ENCODE measurements around the gene ZNF324B.
"Not testable (repeated sequence)": the region's sequence is repeated elsewhere in the genome, so short reads cannot be mapped to it uniquely, and the experiment has no call there.

Gene ZNF324B

GRCh38 chr19:58451358-58452101 lies at the start of gene ZNF324B:
TSS of gene ZNF324B (plus strand) at chr19:58451622. CDS start at chr19:58453702, 2,080 bp downstream.
- H3K79me2 ChIP-seq (ENCODE audit: control insufficient read depth, insufficient read depth, low read length, unreplicated experiment): no peaks in the 10 kb centered on the region
- peak within 1 kb of the TSS; percentile 82 for H3K4me3 ChIP-seq (ENCODE audit: low read depth, low read length)
- no peaks in the 10 kb centered on the region for H3K4me1 ChIP-seq (ENCODE audit: control insufficient read depth, insufficient read depth, low read length, unreplicated experiment)
- H3K27me3 ChIP-seq (ENCODE audit: insufficient read depth, low read length): peaks cover 3% of the 10 kb centered on the region; the same call in 1 of the 2 replicates
- peak within 1 kb of the TSS; percentile 88 for H2AFZ ChIP-seq (ENCODE audit: low read length, unreplicated experiment)
- H3K36me3 ChIP-seq (ENCODE audit: insufficient read depth, low read length): no peaks in the 10 kb centered on the region
- no peak within 1 kb of the TSS for H3K27ac ChIP-seq (ENCODE audit: low read depth, low read length)

GRCh38 chr19:58401840-58402421 lies 49.5 kb upstream of the ZNF324B start:
- peak overlapping the region; percentile 84 for H3K4me3 ChIP-seq (ENCODE audit: low read depth, low read length)
- no peak overlapping the region for H3K27ac ChIP-seq (ENCODE audit: low read depth, low read length)
- no peak overlapping the region for H2AFZ ChIP-seq (ENCODE audit: low read length, unreplicated experiment)

GRCh38 chr19:58403920-58404478 lies 47.4 kb upstream of the ZNF324B start:
- H3K27me3 ChIP-seq (ENCODE audit: insufficient read depth, low read length); H2AFZ ChIP-seq (ENCODE audit: low read length, unreplicated experiment); H3K36me3 ChIP-seq (ENCODE audit: insufficient read depth, low read length); H3K27ac ChIP-seq (ENCODE audit: low read depth, low read length); H3K4me3 ChIP-seq (ENCODE audit: low read depth, low read length); H3K4me1 ChIP-seq (ENCODE audit: control insufficient read depth, insufficient read depth, low read length, unreplicated experiment): not testable (repeated sequence)
- H3K79me2 ChIP-seq (ENCODE audit: control insufficient read depth, insufficient read depth, low read length, unreplicated experiment): peaks cover 12% of the 10 kb centered on the region

More at GRCh38 chr19:58401840-58402421, 49.5 kb upstream of the ZNF324B start:
- Histone ChIP-seq H3K4me1 (ENCODE audit: control insufficient read depth, insufficient read depth, low read length, unreplicated experiment) (peaks cover 4% of the 10 kb centered on the region), H3K36me3 (ENCODE audit: insufficient read depth, low read length) (no peaks in the 10 kb centered on the region), H3K27me3 (ENCODE audit: insufficient read depth, low read length) (no peaks in the 10 kb centered on the region), H3K79me2 (ENCODE audit: control insufficient read depth, insufficient read depth, low read length, unreplicated experiment) (no peaks in the 10 kb centered on the region)

- Histone ChIP-seq H3K36me3 (ENCODE audit: insufficient read depth, low read length) (no peaks in the 10 kb centered on the region), H3K27me3 (ENCODE audit: insufficient read depth, low read length) (no peaks in the 10 kb centered on the region), H3K4me1 (ENCODE audit: control insufficient read depth, insufficient read depth, low read length, unreplicated experiment) (peaks cover 17% of the 10 kb centered on the region), H3K79me2 (ENCODE audit: control insufficient read depth, insufficient read depth, low read length, unreplicated experiment) (peaks cover 25% of the 10 kb centered on the region), H3K27ac (ENCODE audit: low read depth, low read length) (peak overlapping the region; percentile 16; the same call in 1 of the 2 replicates), H3K4me3 (ENCODE audit: low read depth, low read length) (peak overlapping the region; percentile 99), H2AFZ (ENCODE audit: low read length, unreplicated experiment) (no peak overlapping the region)
Measured at GRCh38 chr19:58406818-58407657, 44.4 kb upstream of the ZNF324B start.

GRCh38 chr19:58407658-58408151 lies 43.7 kb upstream of the ZNF324B start:
- Histone ChIP-seq H3K4me3 (ENCODE audit: low read depth, low read length) (peak overlapping the region; percentile 99), H3K27me3 (ENCODE audit: insufficient read depth, low read length) (no peaks in the 10 kb centered on the region), H3K36me3 (ENCODE audit: insufficient read depth, low read length) (no peaks in the 10 kb centered on the region), H3K27ac (ENCODE audit: low read depth, low read length) (peak overlapping the region; percentile 55), H2AFZ (ENCODE audit: low read length, unreplicated experiment) (no peak overlapping the region), H3K4me1 (ENCODE audit: control insufficient read depth, insufficient read depth, low read length, unreplicated experiment) (peaks cover 15% of the 10 kb centered on the region), H3K79me2 (ENCODE audit: control insufficient read depth, insufficient read depth, low read length, unreplicated experiment) (peaks cover 25% of the 10 kb centered on the region)

GRCh38 chr19:58408152-58409009 lies 43.0 kb upstream of the ZNF324B start, which contains the start of gene ZNF584:
TSS of gene ZNF584 (plus strand) at chr19:58408649. CDS start at chr19:58409148, 499 bp downstream.
- H3K4me1 ChIP-seq (ENCODE audit: control insufficient read depth, insufficient read depth, low read length, unreplicated experiment): peaks cover 15% of the 10 kb centered on the region
- H3K4me3 ChIP-seq (ENCODE audit: low read depth, low read length): peak within 1 kb of the TSS; percentile 99
- H3K36me3 ChIP-seq (ENCODE audit: insufficient read depth, low read length): no peaks in the 10 kb centered on the region
- no peak within 1 kb of the TSS for H2AFZ ChIP-seq (ENCODE audit: low read length, unreplicated experiment)
- peak within 1 kb of the TSS; percentile 55 for H3K27ac ChIP-seq (ENCODE audit: low read depth, low read length)
- H3K79me2 ChIP-seq (ENCODE audit: control insufficient read depth, insufficient read depth, low read length, unreplicated experiment): peaks cover 25% of the 10 kb centered on the region
- no peaks in the 10 kb centered on the region for H3K27me3 ChIP-seq (ENCODE audit: insufficient read depth, low read length)

- Histone ChIP-seq H3K27me3 (ENCODE audit: insufficient read depth, low read length) (no peaks in the 10 kb centered on the region), H3K27ac (ENCODE audit: low read depth, low read length) (peak overlapping the region; percentile 55; the same call in 1 of the 2 replicates), H3K79me2 (ENCODE audit: control insufficient read depth, insufficient read depth, low read length, unreplicated experiment) (peaks cover 25% of the 10 kb centered on the region), H3K4me1 (ENCODE audit: control insufficient read depth, insufficient read depth, low read length, unreplicated experiment) (peaks cover 15% of the 10 kb centered on the region), H2AFZ (ENCODE audit: low read length, unreplicated experiment) (no peak overlapping the region), H3K36me3 (ENCODE audit: insufficient read depth, low read length) (no peaks in the 10 kb centered on the region), H3K4me3 (ENCODE audit: low read depth, low read length) (peak overlapping the region; percentile 99)
Measured at GRCh38 chr19:58409010-58409790, 42.2 kb upstream of the ZNF324B start.

GRCh38 chr19:58416604-58417003 lies 34.8 kb upstream of the ZNF324B start:
- H3K4me1 ChIP-seq (ENCODE audit: control insufficient read depth, insufficient read depth, low read length, unreplicated experiment): no peaks in the 10 kb centered on the region
- H2AFZ ChIP-seq (ENCODE audit: low read length, unreplicated experiment): no peak overlapping the region
- no peak overlapping the region for H3K27ac ChIP-seq (ENCODE audit: low read depth, low read length)
- no peak overlapping the region for H3K4me3 ChIP-seq (ENCODE audit: low read depth, low read length)
- H3K79me2 ChIP-seq (ENCODE audit: control insufficient read depth, insufficient read depth, low read length, unreplicated experiment): no peaks in the 10 kb centered on the region
- H3K36me3 ChIP-seq (ENCODE audit: insufficient read depth, low read length): peaks cover 42% of the 10 kb centered on the region
- no peaks in the 10 kb centered on the region for H3K27me3 ChIP-seq (ENCODE audit: insufficient read depth, low read length)

GRCh38 chr19:58417071-58417470 lies 34.4 kb upstream of the ZNF324B start:
- Histone ChIP-seq H3K27me3 (ENCODE audit: insufficient read depth, low read length) (no peaks in the 10 kb centered on the region), H3K4me1 (ENCODE audit: control insufficient read depth, insufficient read depth, low read length, unreplicated experiment) (no peaks in the 10 kb centered on the region), H3K4me3 (ENCODE audit: low read depth, low read length) (no peak overlapping the region), H3K36me3 (ENCODE audit: insufficient read depth, low read length) (peaks cover 42% of the 10 kb centered on the region), H3K27ac (ENCODE audit: low read depth, low read length) (no peak overlapping the region), H2AFZ (ENCODE audit: low read length, unreplicated experiment) (no peak overlapping the region), H3K79me2 (ENCODE audit: control insufficient read depth, insufficient read depth, low read length, unreplicated experiment) (no peaks in the 10 kb centered on the region)

All from ACC112 (cell line).